ENCODE results near the gene WFIKKN1. TPM values are rescaled to one million over a fixed set of nuclear protein-coding genes. Genes with fewer than 3 reads are reported as not detected.
A peak's percentile ranks its signal among the peaks of the same experiment; 100 is the strongest.

WFIKKN1 gene
- total and polyA plus RNA-seq, 2 of the 13 experiments (the other 11 are each of a cell fraction or from before 2014, with no cell fraction given), result 1.7 to 4.9 TPM

- TF ChIP-seq NRL (CRISPR knock-in tag; IDR thresholded peaks at IDR 0.05; ENCODE audit: borderline replicate concordance) (no peak; the same call in 1 of the 2 replicates), YY1 (IDR thresholded peaks at IDR 0.05; ENCODE audit: insufficient read depth, insufficient replicate concordance, low read depth, low read length) (peak; percentile 10), ZNF703 (CRISPR knock-in tag; IDR thresholded peaks at IDR 0.05; ENCODE audit: borderline replicate concordance) (no peak), SMC3 (IDR thresholded peaks at IDR 0.05; ENCODE audit: low read length) (no peak), RARG (CRISPR knock-in tag; IDR thresholded peaks at IDR 0.05; ENCODE audit: low read depth) (no peak), MEIS2 (CRISPR knock-in tag; IDR thresholded peaks at IDR 0.05) (no peak), HMGXB3 (CRISPR knock-in tag; IDR thresholded peaks at IDR 0.05; ENCODE audit: borderline replicate concordance) (no peak), SP4 (CRISPR knock-in tag; IDR thresholded peaks at IDR 0.05) (no peak; the same call in 1 of the 2 replicates), FUBP1 (CRISPR knock-in tag; IDR thresholded peaks at IDR 0.05; ENCODE audit: borderline replicate concordance) (no peak), SP140L (CRISPR knock-in tag; IDR thresholded peaks at IDR 0.05; ENCODE audit: borderline replicate concordance) (no peak), IRX3 (CRISPR knock-in tag; IDR thresholded peaks at IDR 0.05; ENCODE audit: borderline replicate concordance, low read depth) (no peak), ADNP (CRISPR knock-in tag; IDR thresholded peaks at IDR 0.05) (no peak), ZNF274 (CRISPR knock-in tag; IDR thresholded peaks at IDR 0.05) (no peak), FOSL1 (CRISPR knock-in tag; IDR thresholded peaks at IDR 0.05; ENCODE audit: borderline replicate concordance) (no peak), KLF13 (CRISPR knock-in tag; IDR thresholded peaks at IDR 0.05) (no peak), ZNF563 (CRISPR knock-in tag; IDR thresholded peaks at IDR 0.05) (no peak), MIER3 (CRISPR knock-in tag; IDR thresholded peaks at IDR 0.05; ENCODE audit: borderline replicate concordance) (no peak)
- TF ChIP-seq, protein P1, sequence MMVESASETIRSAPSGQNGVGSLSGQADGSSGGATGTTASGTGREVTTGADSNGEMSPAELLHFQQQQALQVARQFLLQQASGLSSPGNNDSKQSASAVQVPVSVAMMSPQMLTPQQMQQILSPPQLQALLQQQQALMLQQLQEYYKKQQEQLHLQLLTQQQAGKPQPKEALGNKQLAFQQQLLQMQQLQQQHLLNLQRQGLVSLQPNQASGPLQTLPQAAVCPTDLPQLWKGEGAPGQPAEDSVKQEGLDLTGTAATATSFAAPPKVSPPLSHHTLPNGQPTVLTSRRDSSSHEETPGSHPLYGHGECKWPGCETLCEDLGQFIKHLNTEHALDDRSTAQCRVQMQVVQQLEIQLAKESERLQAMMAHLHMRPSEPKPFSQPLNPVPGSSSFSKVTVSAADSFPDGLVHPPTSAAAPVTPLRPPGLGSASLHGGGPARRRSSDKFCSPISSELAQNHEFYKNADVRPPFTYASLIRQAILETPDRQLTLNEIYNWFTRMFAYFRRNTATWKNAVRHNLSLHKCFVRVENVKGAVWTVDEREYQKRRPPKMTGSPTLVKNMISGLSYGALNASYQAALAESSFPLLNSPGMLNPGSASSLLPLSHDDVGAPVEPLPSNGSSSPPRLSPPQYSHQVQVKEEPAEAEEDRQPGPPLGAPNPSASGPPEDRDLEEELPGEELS (CRISPR knock-in tag; IDR thresholded peaks at IDR 0.05), result 0 out of 2 replicates have a peak, but pooled peaks have one; percentile 25
- TF ChIP-seq, protein P2, sequence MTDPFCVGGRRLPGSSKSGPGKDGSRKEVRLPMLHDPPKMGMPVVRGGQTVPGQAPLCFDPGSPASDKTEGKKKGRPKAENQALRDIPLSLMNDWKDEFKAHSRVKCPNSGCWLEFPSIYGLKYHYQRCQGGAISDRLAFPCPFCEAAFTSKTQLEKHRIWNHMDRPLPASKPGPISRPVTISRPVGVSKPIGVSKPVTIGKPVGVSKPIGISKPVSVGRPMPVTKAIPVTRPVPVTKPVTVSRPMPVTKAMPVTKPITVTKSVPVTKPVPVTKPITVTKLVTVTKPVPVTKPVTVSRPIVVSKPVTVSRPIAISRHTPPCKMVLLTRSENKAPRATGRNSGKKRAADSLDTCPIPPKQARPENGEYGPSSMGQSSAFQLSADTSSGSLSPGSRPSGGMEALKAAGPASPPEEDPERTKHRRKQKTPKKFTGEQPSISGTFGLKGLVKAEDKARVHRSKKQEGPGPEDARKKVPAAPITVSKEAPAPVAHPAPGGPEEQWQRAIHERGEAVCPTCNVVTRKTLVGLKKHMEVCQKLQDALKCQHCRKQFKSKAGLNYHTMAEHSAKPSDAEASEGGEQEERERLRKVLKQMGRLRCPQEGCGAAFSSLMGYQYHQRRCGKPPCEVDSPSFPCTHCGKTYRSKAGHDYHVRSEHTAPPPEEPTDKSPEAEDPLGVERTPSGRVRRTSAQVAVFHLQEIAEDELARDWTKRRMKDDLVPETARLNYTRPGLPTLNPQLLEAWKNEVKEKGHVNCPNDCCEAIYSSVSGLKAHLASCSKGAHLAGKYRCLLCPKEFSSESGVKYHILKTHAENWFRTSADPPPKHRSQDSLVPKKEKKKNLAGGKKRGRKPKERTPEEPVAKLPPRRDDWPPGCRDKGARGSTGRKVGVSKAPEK (CRISPR knock-in tag; IDR thresholded peaks at IDR 0.05; ENCODE audit: borderline replicate concordance), result no peak
Observed at GRCh38 chr16:630249-630814, 453 bp upstream of the WFIKKN1 start (continued).
